SK-N-SH (cell line): ENCODE data around the gene C18orf63. TPM values are rescaled to one million over a fixed set of nuclear protein-coding genes. Genes with fewer than 3 reads are reported as not detected.

Experiments
- CTCF ChIA-PET: fragments of 300-600, 350-600 bp; formaldehyde crosslinking; extraction: SDS; loops from one replicate; lab custom pipeline; 2021; lab: Yijun Ruan, JAX
- POLR2A ChIA-PET: fragments of 350-600 bp; sonication (Branson Sonifier 250); formaldehyde crosslinking; extraction: SDS; loops from one replicate; lab custom pipeline; 2020; ENCODE audit warnings: antibody characterized with exemption, inconsistent platforms; lab: Yijun Ruan, JAX
- DNase-seq: peaks from one replicate; pipeline ENCODE4 v3.0.0; 2012
- H2AFZ ChIP-seq: fragments of 200-600 bp; sonication (generic); 2 replicates; pipeline ENCODE4 v1.8.1; 2016; ENCODE audit warnings: antibody characterized with exemption, mild to moderate bottlenecking, low read depth
- H3F3A ChIP-seq: fragments of 200-600 bp; sonication (generic); replicated peaks from 2 replicates; pipeline ENCODE3; 2016; ENCODE audit warnings: antibody characterized with exemption, mild to moderate bottlenecking; ENCODE audit not compliant: insufficient read depth
- H3K27ac ChIP-seq, 2 experiments: fragments of 200-500 bp in 1 of 2; fragments of 200-600 bp in 1 of 2; sonication (Bioruptor generic) in 1 of 2; sonication (generic), shearing (Covaris generic) in 1 of 2; 2 replicates each; pipeline versions ENCODE4 v1.5.1 to v1.6.1; 2014 to 2016; ENCODE audit warnings: low read depth in 2 of 2, inconsistent platforms in 1 of 2, low read length in 1 of 2, mild to moderate bottlenecking in 1 of 2, mixed read lengths in 1 of 2
- H3K27me3 ChIP-seq: fragments of 200-600 bp; sonication (generic), shearing (Covaris generic); 2 replicates; pipeline ENCODE4 v1.6.1; 2016; ENCODE audit warnings: mixed run types; ENCODE audit not compliant: insufficient read depth
- H3K36me3 ChIP-seq, 2 experiments: fragments of 200-500 bp in 1 of 2; fragments of 200-600 bp in 1 of 2; sonication (Bioruptor generic) in 1 of 2; sonication (generic) in 1 of 2; replicated peaks in 1 of 2; 2 replicates each; pipeline versions ENCODE3 to v1.5.1; 2014 to 2016; ENCODE audit warnings: low read length in 1 of 2, mild to moderate bottlenecking in 1 of 2; ENCODE audit not compliant: insufficient read depth in 2 of 2, control insufficient read depth in 1 of 2
- H3K4me1 ChIP-seq, 2 experiments: fragments of 200-500 bp in 1 of 2; fragments of 200-600 bp in 1 of 2; sonication (Bioruptor generic) in 1 of 2; sonication (generic), shearing (Covaris generic) in 1 of 2; 2 replicates each; pipeline versions ENCODE4 v1.5.1 to v1.6.1; 2014 to 2016; ENCODE audit warnings: low read depth in 1 of 2, low read length in 1 of 2, mixed run types in 1 of 2; ENCODE audit not compliant: insufficient read depth in 2 of 2, control insufficient read depth in 1 of 2
- H3K4me2 ChIP-seq: fragments of 200-600 bp; sonication (generic), shearing (Covaris generic); 2 replicates; pipeline ENCODE4 v1.6.1; 2017; ENCODE audit warnings: mixed run types
- H3K4me3 ChIP-seq, 2 experiments: fragments of 200-500 bp in 1 of 2; fragments of 200-600 bp in 1 of 2; sonication (Bioruptor generic) in 1 of 2; sonication (generic), shearing (Covaris generic) in 1 of 2; 2 replicates each; pipeline versions ENCODE4 v1.5.1 to v1.8.1; 2014 to 2016; ENCODE audit warnings: low read depth in 2 of 2, inconsistent platforms in 1 of 2, low read length in 1 of 2, mild to moderate bottlenecking in 1 of 2, mixed read lengths in 1 of 2, moderate library complexity in 1 of 2
- H3K79me2 ChIP-seq: fragments of 200-600 bp; sonication (generic); 2 replicates; pipeline ENCODE4 v1.8.1; 2017; ENCODE audit warnings: mild to moderate bottlenecking; ENCODE audit not compliant: insufficient read depth
- H3K9ac ChIP-seq: fragments of 200-600 bp; sonication (generic); 2 replicates; pipeline ENCODE4 v1.6.1; 2017; ENCODE audit warnings: mixed run types
- H3K9me2 ChIP-seq: fragments of 200-600 bp; sonication (generic); 2 replicates; pipeline ENCODE4 v1.6.1; 2017; ENCODE audit warnings: mixed run types
- H3K9me3 ChIP-seq: fragments of 200-600 bp; sonication (generic); 2 replicates; pipeline ENCODE4 v1.6.1; 2017; ENCODE audit warnings: mixed run types, mild to moderate bottlenecking, moderate library complexity
- H4K20me1 ChIP-seq: fragments of 200-600 bp; sonication (generic); 2 replicates; pipeline ENCODE4 v1.6.1; 2017; ENCODE audit warnings: mild to moderate bottlenecking, mixed run types; ENCODE audit not compliant: insufficient read depth
- FOXJ3 ChIP-seq: sonication (generic); formaldehyde crosslinking; IDR thresholded peaks from 2 replicates; pipeline ENCODE4 v1.5.1; 2020; ENCODE audit warnings: mild to moderate bottlenecking, missing genetic modification reagents
- JUND ChIP-seq: IDR thresholded peaks from 2 replicates; pipeline ENCODE4 v1.4.0; 2012
- MEF2A ChIP-seq: IDR thresholded peaks from 2 replicates; pipeline ENCODE4 v1.4.0; 2012; ENCODE audit warnings: low read depth, borderline replicate concordance
- RAD21 ChIP-seq: IDR thresholded peaks from 2 replicates; pipeline ENCODE4 v1.6.1; 2012; ENCODE audit warnings: mild to moderate bottlenecking, low read length
- SMC3 ChIP-seq: IDR thresholded peaks from 2 replicates; pipeline ENCODE4 v1.6.1; 2012; ENCODE audit warnings: low read depth, low read length, improper control_type of control experiment
- TAF1 ChIP-seq: IDR thresholded peaks from 2 replicates; pipeline ENCODE4 v1.6.1; 2012; ENCODE audit warnings: low read depth, mild to moderate bottlenecking, low read length, moderate library complexity, borderline replicate concordance
- TEAD4 ChIP-seq: IDR thresholded peaks from 2 replicates; pipeline ENCODE4 v1.4.0; 2012; ENCODE audit warnings: mild to moderate bottlenecking, borderline replicate concordance; ENCODE audit not compliant: insufficient read depth
- YY1 ChIP-seq: IDR thresholded peaks from 2 replicates; pipeline ENCODE4 v1.4.0; 2012; ENCODE audit warnings: low read depth, mild to moderate bottlenecking
- WGBS: methylation state at CpG from one replicate; pipeline ENCODE4 v1.1.6; 2017; ENCODE audit warnings: low lambda C conversion rate; 5-methylcytosine and 5-hydroxymethylcytosine counted together
- polyA plus RNA-seq, 3 experiments: library from polyadenylated mRNA; depleted of rRNA; stranded (reverse); fragments of >200 nt; gene quantifications; 2 replicates each; pipeline ENCODE4 v1.2.3, GENCODE V29; 2012
- TF ChIP-seq, protein P1 (sequence below): IDR thresholded peaks from 2 replicates; pipeline ENCODE4 v1.6.1; 2012; ENCODE audit warnings: mild to moderate bottlenecking, low read depth, low read length, moderate library complexity
- TF ChIP-seq, protein P2 (sequence below): fragments of 150-350 bp; IDR thresholded peaks from 2 replicates; pipeline ENCODE4 v1.6.1; 2017; ENCODE audit warnings: antibody characterized with exemption, low read length, low read depth, borderline replicate concordance
- TF ChIP-seq, protein P3 (sequence below): IDR thresholded peaks from 2 replicates; pipeline ENCODE4; 2012
- TF ChIP-seq, protein P4 (sequence below): IDR thresholded peaks from 2 replicates; pipeline ENCODE4 v1.4.0; 2012; ENCODE audit warnings: low read depth, borderline replicate concordance

The C18orf63 gene
- polyA plus RNA-seq, 1 of the 3 experiments (the other 2 are of a cell fraction) = not detected

DNA sequence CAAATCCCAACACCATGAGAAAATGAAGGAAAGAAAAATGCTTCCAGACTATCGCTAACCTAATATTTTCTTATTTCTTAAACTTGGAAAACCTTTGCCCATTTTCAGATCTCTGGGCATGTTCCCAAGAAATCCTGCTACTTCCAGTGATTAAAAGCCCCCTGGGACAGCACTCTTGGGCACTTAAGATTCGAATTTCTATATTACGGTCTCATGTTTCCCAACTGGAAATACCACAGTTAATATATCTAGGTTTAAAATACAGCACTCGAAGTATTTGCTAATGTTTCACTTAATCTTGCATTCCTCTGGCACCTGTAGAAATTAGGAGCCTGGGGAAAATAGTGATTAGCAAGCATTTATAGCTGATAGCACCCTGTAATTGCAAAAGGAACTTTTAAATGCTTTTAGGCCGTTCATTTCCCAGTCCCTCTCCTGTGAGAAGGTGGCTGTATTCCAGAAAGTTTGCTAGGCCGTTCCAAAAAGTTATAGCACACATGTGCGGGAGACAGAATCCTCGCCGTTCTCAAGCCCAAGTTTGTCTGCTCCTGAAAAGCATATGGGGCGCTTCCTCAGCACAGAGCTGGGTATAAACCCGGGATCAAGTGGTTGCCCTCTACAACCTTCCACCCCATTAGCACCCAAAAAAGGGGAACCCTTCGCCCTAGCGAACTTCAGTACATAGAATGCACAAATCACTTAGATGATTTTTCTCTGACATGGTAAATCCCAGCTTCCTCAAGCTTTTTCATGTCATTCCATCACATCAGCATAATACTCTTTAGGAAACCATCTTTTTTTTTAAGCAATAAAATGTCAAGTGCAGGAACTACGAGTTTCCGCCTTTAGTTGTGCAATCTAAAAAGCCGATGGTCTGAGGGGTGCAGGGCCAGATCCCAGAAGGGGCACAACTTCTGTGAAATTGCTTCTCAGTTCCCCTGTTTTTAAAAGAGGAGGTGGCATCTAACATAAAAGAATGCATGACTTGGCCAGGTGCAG lies 80.8 kb downstream of the C18orf63 start (continued):
- TF ChIP-seq, protein P1, sequence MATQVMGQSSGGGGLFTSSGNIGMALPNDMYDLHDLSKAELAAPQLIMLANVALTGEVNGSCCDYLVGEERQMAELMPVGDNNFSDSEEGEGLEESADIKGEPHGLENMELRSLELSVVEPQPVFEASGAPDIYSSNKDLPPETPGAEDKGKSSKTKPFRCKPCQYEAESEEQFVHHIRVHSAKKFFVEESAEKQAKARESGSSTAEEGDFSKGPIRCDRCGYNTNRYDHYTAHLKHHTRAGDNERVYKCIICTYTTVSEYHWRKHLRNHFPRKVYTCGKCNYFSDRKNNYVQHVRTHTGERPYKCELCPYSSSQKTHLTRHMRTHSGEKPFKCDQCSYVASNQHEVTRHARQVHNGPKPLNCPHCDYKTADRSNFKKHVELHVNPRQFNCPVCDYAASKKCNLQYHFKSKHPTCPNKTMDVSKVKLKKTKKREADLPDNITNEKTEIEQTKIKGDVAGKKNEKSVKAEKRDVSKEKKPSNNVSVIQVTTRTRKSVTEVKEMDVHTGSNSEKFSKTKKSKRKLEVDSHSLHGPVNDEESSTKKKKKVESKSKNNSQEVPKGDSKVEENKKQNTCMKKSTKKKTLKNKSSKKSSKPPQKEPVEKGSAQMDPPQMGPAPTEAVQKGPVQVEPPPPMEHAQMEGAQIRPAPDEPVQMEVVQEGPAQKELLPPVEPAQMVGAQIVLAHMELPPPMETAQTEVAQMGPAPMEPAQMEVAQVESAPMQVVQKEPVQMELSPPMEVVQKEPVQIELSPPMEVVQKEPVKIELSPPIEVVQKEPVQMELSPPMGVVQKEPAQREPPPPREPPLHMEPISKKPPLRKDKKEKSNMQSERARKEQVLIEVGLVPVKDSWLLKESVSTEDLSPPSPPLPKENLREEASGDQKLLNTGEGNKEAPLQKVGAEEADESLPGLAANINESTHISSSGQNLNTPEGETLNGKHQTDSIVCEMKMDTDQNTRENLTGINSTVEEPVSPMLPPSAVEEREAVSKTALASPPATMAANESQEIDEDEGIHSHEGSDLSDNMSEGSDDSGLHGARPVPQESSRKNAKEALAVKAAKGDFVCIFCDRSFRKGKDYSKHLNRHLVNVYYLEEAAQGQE = no peak
- TF ChIP-seq, protein P2, sequence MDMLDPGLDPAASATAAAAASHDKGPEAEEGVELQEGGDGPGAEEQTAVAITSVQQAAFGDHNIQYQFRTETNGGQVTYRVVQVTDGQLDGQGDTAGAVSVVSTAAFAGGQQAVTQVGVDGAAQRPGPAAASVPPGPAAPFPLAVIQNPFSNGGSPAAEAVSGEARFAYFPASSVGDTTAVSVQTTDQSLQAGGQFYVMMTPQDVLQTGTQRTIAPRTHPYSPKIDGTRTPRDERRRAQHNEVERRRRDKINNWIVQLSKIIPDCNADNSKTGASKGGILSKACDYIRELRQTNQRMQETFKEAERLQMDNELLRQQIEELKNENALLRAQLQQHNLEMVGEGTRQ = no peak
- TF ChIP-seq TAF1 (no peak), YY1 (no peak), TEAD4 (no peak), RAD21 (no peak)
- TF ChIP-seq, protein P3, sequence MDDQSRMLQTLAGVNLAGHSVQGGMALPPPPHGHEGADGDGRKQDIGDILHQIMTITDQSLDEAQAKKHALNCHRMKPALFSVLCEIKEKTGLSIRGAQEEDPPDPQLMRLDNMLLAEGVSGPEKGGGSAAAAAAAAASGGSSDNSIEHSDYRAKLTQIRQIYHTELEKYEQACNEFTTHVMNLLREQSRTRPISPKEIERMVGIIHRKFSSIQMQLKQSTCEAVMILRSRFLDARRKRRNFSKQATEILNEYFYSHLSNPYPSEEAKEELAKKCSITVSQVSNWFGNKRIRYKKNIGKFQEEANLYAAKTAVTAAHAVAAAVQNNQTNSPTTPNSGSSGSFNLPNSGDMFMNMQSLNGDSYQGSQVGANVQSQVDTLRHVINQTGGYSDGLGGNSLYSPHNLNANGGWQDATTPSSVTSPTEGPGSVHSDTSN = no peak
- TF ChIP-seq, all 33 proteins: peak for 0

DNA sequence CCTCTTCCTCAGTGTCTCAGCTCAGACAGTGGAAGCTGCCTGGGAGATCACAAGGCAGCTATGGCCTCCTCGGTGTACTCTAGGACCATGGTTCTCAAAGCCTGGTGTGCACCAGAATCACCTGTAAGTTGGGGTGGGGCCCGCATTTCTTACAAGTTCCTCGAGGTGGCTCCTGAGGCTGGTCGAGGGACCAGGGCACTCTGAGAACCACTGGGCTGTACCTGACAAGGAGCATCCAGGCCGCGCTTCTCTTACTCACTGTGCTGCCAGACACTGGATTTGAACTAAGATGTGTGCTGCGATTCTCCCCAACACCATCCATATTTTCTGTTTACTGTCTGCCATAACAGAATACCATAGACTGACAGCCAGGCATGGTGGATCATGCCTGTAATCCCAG lies 81.9 kb downstream of the C18orf63 start:
- Histone ChIP-seq H3K9me3 (no peaks in the 10 kb centered on the region), H3K79me2 (no peaks in the 10 kb centered on the region), H3K27me3 (peaks cover 31% of the 10 kb centered on the region), H3K9ac (no peak overlapping the region), H3F3A (no peaks in the 10 kb centered on the region), H3K9me2 (no peaks in the 10 kb centered on the region), H3K4me1 (no peaks in the 10 kb centered on the region), H3K4me3 (no peak overlapping the region), H3K4me2 (no peak overlapping the region), H3K36me3 (no peaks in the 10 kb centered on the region), H3K27ac (no peak overlapping the region), H2AFZ (no peak overlapping the region), H4K20me1 (no peaks in the 10 kb centered on the region)
- DNase-seq = no peak
- 33% methylated on average over 2 of the region's 7 CpGs for WGBS
- POLR2A ChIA-PET = no interaction called here
- TF ChIP-seq, protein P4, sequence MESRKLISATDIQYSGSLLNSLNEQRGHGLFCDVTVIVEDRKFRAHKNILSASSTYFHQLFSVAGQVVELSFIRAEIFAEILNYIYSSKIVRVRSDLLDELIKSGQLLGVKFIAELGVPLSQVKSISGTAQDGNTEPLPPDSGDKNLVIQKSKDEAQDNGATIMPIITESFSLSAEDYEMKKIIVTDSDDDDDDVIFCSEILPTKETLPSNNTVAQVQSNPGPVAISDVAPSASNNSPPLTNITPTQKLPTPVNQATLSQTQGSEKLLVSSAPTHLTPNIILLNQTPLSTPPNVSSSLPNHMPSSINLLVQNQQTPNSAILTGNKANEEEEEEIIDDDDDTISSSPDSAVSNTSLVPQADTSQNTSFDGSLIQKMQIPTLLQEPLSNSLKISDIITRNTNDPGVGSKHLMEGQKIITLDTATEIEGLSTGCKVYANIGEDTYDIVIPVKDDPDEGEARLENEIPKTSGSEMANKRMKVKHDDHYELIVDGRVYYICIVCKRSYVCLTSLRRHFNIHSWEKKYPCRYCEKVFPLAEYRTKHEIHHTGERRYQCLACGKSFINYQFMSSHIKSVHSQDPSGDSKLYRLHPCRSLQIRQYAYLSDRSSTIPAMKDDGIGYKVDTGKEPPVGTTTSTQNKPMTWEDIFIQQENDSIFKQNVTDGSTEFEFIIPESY = no peak
- no peak for TF ChIP-seq FOXJ3 (CRISPR knock-in tag)
- TF ChIP-seq JUND = no peak
- TF ChIP-seq SMC3 = no peak
- no peak for TF ChIP-seq MEF2A
- CTCF ChIA-PET = no interaction called here
